IPS-20b (cell line): ENCODE results near the gene MACROD2.

Source experiments
- H3K27ac ChIP-seq: one replicate; pipeline ENCODE4 v1.5.1; 2013; ENCODE audit warnings: low read length
- H3K27me3 ChIP-seq: 2 replicates; pipeline ENCODE4 v1.6.1; 2013; ENCODE audit warnings: mild to moderate bottlenecking, low read length, inconsistent platforms; ENCODE audit not compliant: insufficient read depth
- H3K36me3 ChIP-seq: 2 replicates; pipeline ENCODE4 v1.6.1; 2013; ENCODE audit warnings: low read depth, mild to moderate bottlenecking, inconsistent platforms, low read length, moderate library complexity; ENCODE audit not compliant: insufficient read depth
- H3K4me1 ChIP-seq: 2 replicates; pipeline ENCODE4 v1.6.1; 2013; ENCODE audit warnings: mild to moderate bottlenecking, control low read depth, inconsistent platforms, low read length, moderate library complexity; ENCODE audit not compliant: insufficient read depth
- H3K4me3 ChIP-seq: 2 replicates; pipeline ENCODE4 v1.5.1; 2013; ENCODE audit warnings: mild to moderate bottlenecking, low read length, inconsistent platforms
- H3K9ac ChIP-seq: 2 replicates; pipeline ENCODE4 v1.6.1; 2013; ENCODE audit warnings: low read depth, mild to moderate bottlenecking, inconsistent platforms, low read length, moderate library complexity
- H3K9me3 ChIP-seq: 2 replicates; pipeline ENCODE4 v1.6.1; 2013; ENCODE audit warnings: mild to moderate bottlenecking, low read depth, low read length, inconsistent platforms; ENCODE audit not compliant: insufficient read depth

Gene MACROD2

GRCh38 chr20:15081261-15081660 is 1085.9 kb downstream of the MACROD2 start:
- H3K9ac ChIP-seq: no peak overlapping the region
- H3K27ac ChIP-seq: no peak overlapping the region
- no peaks in the 10 kb centered on the region for H3K27me3 ChIP-seq
- H3K9me3 ChIP-seq: no peaks in the 10 kb centered on the region
- no peak overlapping the region for H3K4me3 ChIP-seq
- H3K36me3 ChIP-seq: no peaks in the 10 kb centered on the region
- H3K4me1 ChIP-seq: peaks cover 9% of the 10 kb centered on the region

GRCh38 chr20:15091421-15092037 is 1096.2 kb downstream of the MACROD2 start:
- H3K27me3 ChIP-seq: no peaks in the 10 kb centered on the region
- no peak overlapping the region for H3K27ac ChIP-seq
- no peaks in the 10 kb centered on the region for H3K36me3 ChIP-seq
- no peak overlapping the region for H3K4me3 ChIP-seq
- no peak overlapping the region for H3K9ac ChIP-seq
- no peaks in the 10 kb centered on the region for H3K4me1 ChIP-seq
- no peaks in the 10 kb centered on the region for H3K9me3 ChIP-seq

GRCh38 chr20:15098351-15098750 is 1103.0 kb downstream of the MACROD2 start:
- H3K4me1 ChIP-seq: no peaks in the 10 kb centered on the region
- H3K27ac ChIP-seq: no peak overlapping the region
- H3K36me3 ChIP-seq: no peaks in the 10 kb centered on the region
- no peak overlapping the region for H3K9ac ChIP-seq
- H3K9me3 ChIP-seq: no peaks in the 10 kb centered on the region
- no peaks in the 10 kb centered on the region for H3K27me3 ChIP-seq
- H3K4me3 ChIP-seq: no peak overlapping the region

GRCh38 chr20:15099130-15099529 is 1103.8 kb downstream of the MACROD2 start:
- H3K36me3 ChIP-seq: no peaks in the 10 kb centered on the region
- H3K9ac ChIP-seq: no peak overlapping the region
- H3K27ac ChIP-seq: no peak overlapping the region
- no peaks in the 10 kb centered on the region for H3K9me3 ChIP-seq
- H3K4me3 ChIP-seq: no peak overlapping the region
- H3K4me1 ChIP-seq: no peaks in the 10 kb centered on the region
- no peaks in the 10 kb centered on the region for H3K27me3 ChIP-seq

- no peak overlapping the region for H3K4me3 ChIP-seq
- no peaks in the 10 kb centered on the region for H3K4me1 ChIP-seq
- H3K9me3 ChIP-seq: no peaks in the 10 kb centered on the region
- H3K36me3 ChIP-seq: no peaks in the 10 kb centered on the region
- H3K9ac ChIP-seq: no peak overlapping the region
- no peaks in the 10 kb centered on the region for H3K27me3 ChIP-seq
- H3K27ac ChIP-seq: no peak overlapping the region
Observed at GRCh38 chr20:15100506-15101160, 1105.3 kb downstream of the MACROD2 start.

- H3K4me1 ChIP-seq: no peaks in the 10 kb centered on the region
- H3K9me3 ChIP-seq: no peaks in the 10 kb centered on the region; the same call in 1 of the 2 replicates
- no peak overlapping the region for H3K4me3 ChIP-seq
- no peaks in the 10 kb centered on the region for H3K27me3 ChIP-seq
- no peak overlapping the region for H3K27ac ChIP-seq
- no peak overlapping the region for H3K9ac ChIP-seq
- no peaks in the 10 kb centered on the region for H3K36me3 ChIP-seq
Observed at GRCh38 chr20:15107931-15108330, 1112.6 kb downstream of the MACROD2 start.

GRCh38 chr20:15109494-15109893 is 1114.2 kb downstream of the MACROD2 start:
- Histone ChIP-seq H3K27ac (no peak overlapping the region), H3K9ac (no peak overlapping the region), H3K4me1 (no peaks in the 10 kb centered on the region), H3K9me3 (no peaks in the 10 kb centered on the region; the same call in 1 of the 2 replicates), H3K27me3 (no peaks in the 10 kb centered on the region), H3K36me3 (no peaks in the 10 kb centered on the region), H3K4me3 (no peak overlapping the region)

GRCh38 chr20:15111654-15112053 is 1116.3 kb downstream of the MACROD2 start:
- H3K36me3 ChIP-seq: no peaks in the 10 kb centered on the region
- H3K27ac ChIP-seq: no peak overlapping the region
- H3K27me3 ChIP-seq: no peaks in the 10 kb centered on the region

GRCh38 chr20:15113144-15113773 is 1117.9 kb downstream of the MACROD2 start:
- no peaks in the 10 kb centered on the region for H3K27me3 ChIP-seq
- H3K4me3 ChIP-seq: no peak overlapping the region
- H3K36me3 ChIP-seq: no peaks in the 10 kb centered on the region
- no peaks in the 10 kb centered on the region for H3K4me1 ChIP-seq
- H3K27ac ChIP-seq: no peak overlapping the region
- H3K9ac ChIP-seq: no peak overlapping the region
- no peaks in the 10 kb centered on the region; the same call in 1 of the 2 replicates for H3K9me3 ChIP-seq

More at GRCh38 chr20:15111654-15112053, 1116.3 kb downstream of the MACROD2 start:
- no peaks in the 10 kb centered on the region; the same call in 1 of the 2 replicates for H3K9me3 ChIP-seq
- no peaks in the 10 kb centered on the region for H3K4me1 ChIP-seq
- H3K4me3 ChIP-seq: no peak overlapping the region
- no peak overlapping the region for H3K9ac ChIP-seq

- Histone ChIP-seq H3K9me3 (no peaks in the 10 kb centered on the region), H3K27ac (no peak overlapping the region), H3K4me3 (no peak overlapping the region), H3K4me1 (no peaks in the 10 kb centered on the region), H3K27me3 (no peaks in the 10 kb centered on the region), H3K36me3 (no peaks in the 10 kb centered on the region), H3K9ac (no peak overlapping the region)
Observed at GRCh38 chr20:15119852-15120487, 1124.7 kb downstream of the MACROD2 start.

- H3K4me3 ChIP-seq: no peak overlapping the region
- no peaks in the 10 kb centered on the region for H3K4me1 ChIP-seq
- no peaks in the 10 kb centered on the region for H3K36me3 ChIP-seq
- H3K9me3 ChIP-seq: no peaks in the 10 kb centered on the region
- no peaks in the 10 kb centered on the region for H3K27me3 ChIP-seq
- H3K27ac ChIP-seq: no peak overlapping the region
- no peak overlapping the region for H3K9ac ChIP-seq
Observed at GRCh38 chr20:15122613-15123012, 1127.3 kb downstream of the MACROD2 start.
